HEK293T (cell line): ENCODE measurements around the gene AQP9.

Experiments
- CTCF ChIA-PET: fragments of 350-600 bp; formaldehyde crosslinking; extraction: SDS; loops from one replicate; lab custom pipeline; 2021; ENCODE audit warnings: antibody characterized with exemption, inconsistent platforms; lab: Yijun Ruan, JAX
- POLR2A ChIA-PET: fragments of 350-600 bp; formaldehyde crosslinking; extraction: SDS; loops from one replicate; lab custom pipeline; 2020; ENCODE audit warnings: antibody characterized with exemption, inconsistent platforms; lab: Yijun Ruan, JAX
- DNase-seq: peaks from one replicate; pipeline ENCODE4 v3.0.0; 2012; ENCODE audit warnings: mixed read lengths; ENCODE audit errors: extremely low spot score
- ARNT ChIP-seq: fragments of 450-650 bp; IDR thresholded peaks from 2 replicates; pipeline ENCODE4 v1.6.1; 2017; ENCODE audit warnings: mild to moderate bottlenecking
- BHLHE40 ChIP-seq: fragments of 450-650 bp; IDR thresholded peaks from 2 replicates; pipeline ENCODE4 v1.6.1; 2016; ENCODE audit warnings: mild to moderate bottlenecking, moderate library complexity, borderline replicate concordance
- CTBP1 ChIP-seq: fragments of 450-650 bp; IDR thresholded peaks from 2 replicates; pipeline ENCODE4 v1.6.1; 2016; ENCODE audit warnings: borderline replicate concordance
- ELF4 ChIP-seq: fragments of 450-650 bp; IDR thresholded peaks from 2 replicates; pipeline ENCODE4 v1.6.1; 2017; ENCODE audit warnings: antibody characterized with exemption
- FOXA1 ChIP-seq: fragments of 450-650 bp; IDR thresholded peaks from 2 replicates; pipeline ENCODE4 v1.6.1; 2016; ENCODE audit warnings: mild to moderate bottlenecking
- FOXK2 ChIP-seq: fragments of 450-650 bp; IDR thresholded peaks from 2 replicates; pipeline ENCODE4 v1.6.1; 2016; ENCODE audit warnings: mild to moderate bottlenecking
- FOXM1 ChIP-seq: fragments of 450-650 bp; IDR thresholded peaks from 2 replicates; pipeline ENCODE4 v1.6.1; 2017; ENCODE audit warnings: mild to moderate bottlenecking, borderline replicate concordance
- HDGF ChIP-seq: fragments of 450-650 bp; IDR thresholded peaks from 2 replicates; pipeline ENCODE4 v1.6.1; 2017; ENCODE audit warnings: antibody characterized with exemption, borderline replicate concordance
- L3MBTL2 ChIP-seq: fragments of 450-650 bp; conservative IDR thresholded peaks from 2 replicates; pipeline ENCODE4 v1.6.1; 2016; ENCODE audit warnings: mild to moderate bottlenecking
- LEF1 ChIP-seq: fragments of 450-650 bp; IDR thresholded peaks from 2 replicates; pipeline ENCODE4 v1.6.1; 2017; ENCODE audit warnings: mild to moderate bottlenecking, borderline replicate concordance
- NFRKB ChIP-seq: fragments of 450-650 bp; IDR thresholded peaks from 2 replicates; pipeline ENCODE4 v1.6.1; 2016; ENCODE audit warnings: mild to moderate bottlenecking, moderate library complexity
- SP1 ChIP-seq: fragments of 450-650 bp; IDR thresholded peaks from 2 replicates; pipeline ENCODE4 v1.6.1; 2017
- SUZ12 ChIP-seq: fragments of 450-650 bp; IDR thresholded peaks from 2 replicates; pipeline ENCODE4 v1.6.1; 2016; ENCODE audit warnings: mild to moderate bottlenecking
- TARDBP ChIP-seq: fragments of 450-650 bp; IDR thresholded peaks from 2 replicates; pipeline ENCODE4 v1.6.1; 2016
- ZNF384 ChIP-seq: fragments of 450-650 bp; IDR thresholded peaks from 2 replicates; pipeline ENCODE4 v1.6.1; 2016
- TF ChIP-seq, protein P1 (sequence below): fragments of 450-650 bp; IDR thresholded peaks from 2 replicates; pipeline ENCODE4 v1.6.1; 2016

Gene AQP9, protein sequence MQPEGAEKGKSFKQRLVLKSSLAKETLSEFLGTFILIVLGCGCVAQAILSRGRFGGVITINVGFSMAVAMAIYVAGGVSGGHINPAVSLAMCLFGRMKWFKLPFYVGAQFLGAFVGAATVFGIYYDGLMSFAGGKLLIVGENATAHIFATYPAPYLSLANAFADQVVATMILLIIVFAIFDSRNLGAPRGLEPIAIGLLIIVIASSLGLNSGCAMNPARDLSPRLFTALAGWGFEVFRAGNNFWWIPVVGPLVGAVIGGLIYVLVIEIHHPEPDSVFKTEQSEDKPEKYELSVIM

DNA sequence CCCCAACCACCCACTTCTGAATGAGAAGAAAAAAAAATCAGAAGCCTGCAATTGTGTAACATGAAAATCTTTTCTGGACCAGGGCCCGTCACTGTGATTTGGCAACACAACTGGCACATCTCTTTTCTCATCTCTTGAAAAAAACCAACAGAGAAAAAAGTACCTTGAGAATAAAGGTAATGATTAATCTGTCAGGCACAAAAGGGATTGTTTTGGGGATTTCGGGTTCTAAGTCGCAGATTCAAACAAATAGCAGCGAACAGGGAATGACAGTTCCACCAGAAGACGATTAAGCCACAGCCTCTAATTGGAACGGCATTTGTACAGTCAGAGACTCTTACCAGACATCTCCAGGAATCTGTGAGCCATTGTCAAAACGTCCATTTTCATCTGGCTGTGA, at the start of gene AQP9:
Gene AQP9 (plus strand): TSS at position 276 of the 400 bp plus-strand sequence. CDS start 185 bp downstream, outside the sequence.
- no peak for DNase-seq
- POLR2A ChIA-PET: no interaction called here
- TF ChIP-seq NFRKB (no peak), FOXM1 (no peak), ZNF384 (no peak), FOXA1 (no peak), BHLHE40 (no peak), HDGF (no peak), ARNT (no peak), LEF1 (no peak), SUZ12 (no peak), CTBP1 (no peak), FOXK2 (no peak)
- TF ChIP-seq, protein P1, sequence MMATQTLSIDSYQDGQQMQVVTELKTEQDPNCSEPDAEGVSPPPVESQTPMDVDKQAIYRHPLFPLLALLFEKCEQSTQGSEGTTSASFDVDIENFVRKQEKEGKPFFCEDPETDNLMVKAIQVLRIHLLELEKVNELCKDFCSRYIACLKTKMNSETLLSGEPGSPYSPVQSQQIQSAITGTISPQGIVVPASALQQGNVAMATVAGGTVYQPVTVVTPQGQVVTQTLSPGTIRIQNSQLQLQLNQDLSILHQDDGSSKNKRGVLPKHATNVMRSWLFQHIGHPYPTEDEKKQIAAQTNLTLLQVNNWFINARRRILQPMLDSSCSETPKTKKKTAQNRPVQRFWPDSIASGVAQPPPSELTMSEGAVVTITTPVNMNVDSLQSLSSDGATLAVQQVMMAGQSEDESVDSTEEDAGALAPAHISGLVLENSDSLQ: no peak
- CTCF ChIA-PET: no interaction called here

DNA sequence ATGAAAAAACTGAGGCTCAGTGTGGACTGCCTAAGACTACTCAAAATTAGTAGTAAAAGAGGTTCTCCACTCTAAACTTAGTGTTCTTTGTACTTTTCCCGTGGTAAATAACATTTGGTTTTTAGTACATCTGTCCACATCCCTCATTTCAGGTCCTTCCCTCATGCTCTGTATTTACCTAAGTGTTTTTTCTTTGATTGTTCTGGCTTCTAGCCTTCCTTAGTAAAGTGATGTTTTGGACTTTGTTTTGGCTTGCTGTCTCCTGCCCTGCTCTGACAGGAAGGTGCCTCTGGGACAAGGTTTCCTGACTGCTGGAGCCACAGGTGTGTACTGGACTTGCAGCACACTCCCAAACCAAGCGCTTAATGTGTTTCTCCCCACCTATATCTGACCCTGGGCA, 42.8 kb upstream of the AQP9 start:
- TF ChIP-seq ELF4 (no peak), NFRKB (no peak)
- DNase-seq: no peak
- ChIA-PET POLR2A (no interaction called here), CTCF (no interaction called here)

DNA sequence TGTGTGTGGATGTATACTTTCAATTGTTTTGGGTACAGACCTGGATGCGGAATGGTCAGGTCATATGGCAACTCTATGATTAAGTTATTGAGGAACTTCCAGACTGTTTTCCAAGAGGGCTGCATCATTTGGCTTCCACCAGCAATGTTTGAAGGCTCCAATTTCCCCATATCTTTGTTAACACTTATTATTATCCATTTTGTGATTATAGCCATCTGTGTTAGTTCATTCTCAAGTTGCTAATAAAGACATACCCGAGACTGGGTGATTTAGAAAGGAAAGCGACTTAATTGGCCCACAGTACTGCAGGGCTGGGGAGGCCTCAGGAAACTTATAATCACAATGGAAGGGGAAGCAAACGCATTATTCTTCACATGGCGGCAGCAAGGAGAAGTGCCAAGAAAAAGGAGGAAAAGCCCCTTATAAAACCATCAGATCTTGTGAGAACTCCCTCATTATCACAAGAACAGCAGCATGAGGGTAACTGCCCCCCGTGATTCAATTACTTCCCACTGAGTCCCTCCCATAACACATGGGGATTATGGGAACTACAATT, 41.6 kb upstream of the AQP9 start:
- no peak for TF ChIP-seq SP1
- no peak for TF ChIP-seq FOXK2
- no peak for TF ChIP-seq HDGF
- no peak for TF ChIP-seq L3MBTL2
- TF ChIP-seq NFRKB: no peak
- TF ChIP-seq, protein P1: no peak
- TF ChIP-seq CTBP1: no peak
- no peak for TF ChIP-seq TARDBP
- no peak for TF ChIP-seq FOXM1
- no peak for TF ChIP-seq FOXA1
- TF ChIP-seq ARNT: no peak
- TF ChIP-seq ELF4: no peak
- no peak for TF ChIP-seq ZNF384
- no peak for DNase-seq
- ChIA-PET POLR2A (no interaction called here), CTCF (no interaction called here)

DNA sequence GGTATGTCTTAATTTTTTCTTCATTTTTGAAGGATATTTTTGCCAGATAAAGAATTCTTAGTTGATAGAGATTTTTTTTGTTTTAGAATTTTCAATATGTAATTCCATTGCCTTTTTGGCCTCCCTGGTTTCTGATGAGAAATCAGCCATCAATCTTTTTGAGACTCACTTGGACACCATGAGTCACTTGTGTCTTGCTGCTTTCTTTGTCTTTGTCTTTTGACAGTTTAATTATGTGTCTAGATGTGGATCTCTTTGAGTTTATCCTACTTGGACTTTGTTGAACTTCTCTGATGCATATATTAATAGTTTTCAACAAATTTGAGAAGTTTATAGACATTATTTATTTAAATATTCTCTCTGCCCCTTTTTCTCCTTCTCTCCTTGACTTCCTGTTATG, 34.7 kb upstream of the AQP9 start:
- ChIA-PET CTCF (no interaction called here), POLR2A (no interaction called here)
- no peak for TF ChIP-seq LEF1
- DNase-seq: no peak

DNA sequence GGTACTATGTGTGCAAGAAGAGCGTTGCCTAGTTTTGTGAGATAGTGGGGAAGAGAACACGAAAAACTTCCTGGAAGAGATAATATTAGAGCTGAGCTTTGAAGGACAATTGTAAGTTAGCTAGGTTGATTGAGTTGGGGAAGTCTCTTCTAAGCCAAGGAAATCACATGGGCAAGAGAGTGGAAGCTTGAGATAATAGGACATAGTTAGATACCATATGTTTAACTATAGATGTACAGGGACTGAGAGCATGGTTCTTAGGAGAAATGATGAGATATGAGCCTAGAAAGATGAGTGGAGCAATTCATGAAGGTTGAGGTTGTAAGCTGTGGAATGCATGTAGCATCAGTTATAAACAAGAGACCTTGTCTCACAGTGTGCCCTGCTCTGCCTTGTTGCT, 30.1 kb upstream of the AQP9 start:
- ChIA-PET POLR2A (no interaction called here), CTCF (no interaction called here)
- DNase-seq: no peak
- TF ChIP-seq FOXM1 (no peak), SUZ12 (no peak), BHLHE40 (no peak), ZNF384 (no peak), SP1 (no peak), FOXA1 (no peak), NFRKB (no peak), TARDBP (no peak), FOXK2 (no peak), L3MBTL2 (no peak), CTBP1 (no peak), HDGF (no peak), LEF1 (no peak), ELF4 (no peak)
- TF ChIP-seq, protein P1: no peak

DNA sequence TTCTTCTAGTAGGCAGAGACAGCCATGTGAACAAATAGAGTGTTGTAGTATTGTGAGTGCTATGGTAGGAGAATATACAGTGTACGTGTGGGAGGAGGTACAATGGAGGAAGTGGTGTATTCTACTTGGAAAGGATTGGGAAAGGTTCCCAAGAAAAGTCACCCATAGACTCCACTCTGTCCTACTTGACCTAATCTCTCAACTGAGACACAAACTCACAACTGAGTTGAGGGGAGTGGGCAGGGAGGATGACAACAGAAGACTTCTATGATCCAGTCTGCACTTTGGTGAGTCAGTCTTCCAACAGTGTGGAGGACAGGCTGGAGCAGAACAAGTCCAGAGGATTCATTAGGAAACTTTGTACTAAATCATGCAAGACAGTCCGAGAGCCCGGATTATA, 28.8 kb upstream of the AQP9 start:
- TF ChIP-seq LEF1 (no peak), BHLHE40 (no peak), SUZ12 (no peak), FOXK2 (no peak), ELF4 (no peak), NFRKB (no peak), FOXM1 (no peak), ZNF384 (no peak), FOXA1 (no peak), L3MBTL2 (no peak), TARDBP (no peak), ARNT (no peak), CTBP1 (no peak), HDGF (no peak)
- TF ChIP-seq, protein P1: no peak
- CTCF ChIA-PET: no interaction called here
- POLR2A ChIA-PET: no interaction called here
- no peak for DNase-seq
